Keratinocyte (primary cell): Measurements from ENCODE around the gene GLG1. TPM values are rescaled to one million over a fixed set of nuclear protein-coding genes. Genes with fewer than 3 reads are reported as not detected.

Experiments
- DNase-seq: peaks from one replicate; pipeline ENCODE4 v3.0.0-alpha.2; 2011; ENCODE audit warnings: low read depth, missing footprints, low spot score
- FAIRE-seq: peaks from 2 replicates; lab custom pipeline; 2011; peaks lifted over from hg19 to GRCh38; lab: Jason Lieb, UNC
- H2AFZ ChIP-seq: 2 replicates; pipeline ENCODE4 v1.6.0; 2012; ENCODE audit warnings: low read length, control low read depth, inconsistent platforms; ENCODE audit not compliant: control insufficient read depth
- H3K27ac ChIP-seq: 2 replicates; pipeline ENCODE4 v1.5.1; 2011; ENCODE audit warnings: low read length; ENCODE audit not compliant: control insufficient read depth, insufficient read depth
- H3K27me3 ChIP-seq: 3 replicates; pipeline ENCODE4 v1.6.0; 2011; ENCODE audit warnings: low read length; ENCODE audit not compliant: control insufficient read depth, insufficient read depth; ENCODE audit errors: extremely low read depth
- H3K36me3 ChIP-seq, 2 experiments: 2 replicates in 1 of 2; 3 replicates in 1 of 2; pipeline ENCODE4 v1.5.1; 2011; ENCODE audit warnings: low read length in 2 of 2, mild to moderate bottlenecking in 1 of 2; ENCODE audit not compliant: control insufficient read depth in 2 of 2, insufficient read depth in 2 of 2; ENCODE audit errors: extremely low read depth in 1 of 2
- H3K4me1 ChIP-seq: 3 replicates; pipeline ENCODE4 v1.5.1; 2011; ENCODE audit warnings: low read length; ENCODE audit not compliant: control insufficient read depth, insufficient read depth; ENCODE audit errors: extremely low read depth
- H3K4me2 ChIP-seq: 3 replicates; pipeline ENCODE4 v1.6.0; 2011; ENCODE audit warnings: low read depth, low read length; ENCODE audit not compliant: control insufficient read depth, insufficient read depth; ENCODE audit errors: extremely low read depth
- H3K4me3 ChIP-seq, 3 experiments: fragments of 200-600 bp in 1 of 3; sonication (generic) in 1 of 3; 2 replicates in 2 of 3; 3 replicates in 1 of 3; pipeline ENCODE4 v1.5.1; 2011 to 2016; ENCODE audit warnings: low read length in 3 of 3, mild to moderate bottlenecking in 3 of 3, control low read depth in 2 of 3, inconsistent platforms in 1 of 3, low read depth in 1 of 3, mixed read lengths in 1 of 3, mixed run types in 1 of 3, moderate library complexity in 1 of 3; ENCODE audit not compliant: control insufficient read depth in 2 of 3, insufficient read depth in 2 of 3; ENCODE audit errors: extremely low read depth in 1 of 3
- H3K79me2 ChIP-seq: 2 replicates; pipeline ENCODE4 v1.6.0; 2012; ENCODE audit warnings: low read length; ENCODE audit not compliant: control insufficient read depth, insufficient read depth
- H3K9ac ChIP-seq: 3 replicates; pipeline ENCODE4 v1.6.0; 2011; ENCODE audit warnings: low read length; ENCODE audit not compliant: control insufficient read depth, insufficient read depth; ENCODE audit errors: extremely low read depth
- H3K9me1 ChIP-seq: 3 replicates; pipeline ENCODE4 v1.6.0; 2011; ENCODE audit warnings: low read length; ENCODE audit not compliant: control insufficient read depth, insufficient read depth; ENCODE audit errors: extremely low read depth
- H3K9me3 ChIP-seq: 2 replicates; pipeline ENCODE4 v1.5.1; 2012; ENCODE audit warnings: low read depth, low read length; ENCODE audit not compliant: control insufficient read depth
- H4K20me1 ChIP-seq: 3 replicates; pipeline ENCODE4 v1.6.0; 2011; ENCODE audit warnings: low read length; ENCODE audit not compliant: control insufficient read depth, insufficient read depth; ENCODE audit errors: extremely low read depth
- EZH2 ChIP-seq: IDR thresholded peaks from one replicate; pipeline ENCODE4 v1.6.1; 2012; ENCODE audit warnings: inconsistent platforms, mild to moderate bottlenecking, low read length, moderate library complexity
- dilution Hi-C: fragments of 300-500 bp; cut with MboI; formaldehyde crosslinking; loops from one replicate; pipeline ENCODE4 v1.7.0; 2020; ENCODE audit warnings: low sequenced_read_pairs; ENCODE audit not compliant: extremely low pct_ligation_motif_present
- polyA plus RNA-seq, 5 experiments: library from polyadenylated mRNA; depleted of rRNA in 3 of 5; stranded (reverse) in 3 of 5; stranded (forward) in 1 of 5; unstranded in 1 of 5; fragments of >200 nt; gene quantifications; 1 replicate in 1 of 5; 2 replicates in 3 of 5; 3 replicates in 1 of 5; pipeline versions ENCODE4 v1.2.1 to v1.2.3, GENCODE V29; 2011 to 2012; ENCODE audit warnings: missing spikeins in 2 of 5, low read depth in 1 of 5, low replicate concordance in 1 of 5
- TF ChIP-seq, protein P1 (sequence below), 3 experiments: IDR thresholded peaks in 1 of 3; conservative IDR thresholded peaks in 1 of 3; optimal IDR thresholded peaks in 1 of 3; 2 replicates in 2 of 3; 3 replicates in 1 of 3; pipeline versions ENCODE3 to v1.5.1; 2011; ENCODE audit warnings: low read length in 3 of 3, mild to moderate bottlenecking in 3 of 3, moderate library complexity in 2 of 3, control low read depth in 1 of 3, inconsistent platforms in 1 of 3; ENCODE audit not compliant: insufficient read depth in 2 of 3; ENCODE audit errors: extremely low read depth in 1 of 3

The GLG1 gene
- polyA plus RNA-seq, 1 donor (not counting 4 experiments of a cell fraction or from before 2014, with no cell fraction given), result 63.6 TPM

DNA sequence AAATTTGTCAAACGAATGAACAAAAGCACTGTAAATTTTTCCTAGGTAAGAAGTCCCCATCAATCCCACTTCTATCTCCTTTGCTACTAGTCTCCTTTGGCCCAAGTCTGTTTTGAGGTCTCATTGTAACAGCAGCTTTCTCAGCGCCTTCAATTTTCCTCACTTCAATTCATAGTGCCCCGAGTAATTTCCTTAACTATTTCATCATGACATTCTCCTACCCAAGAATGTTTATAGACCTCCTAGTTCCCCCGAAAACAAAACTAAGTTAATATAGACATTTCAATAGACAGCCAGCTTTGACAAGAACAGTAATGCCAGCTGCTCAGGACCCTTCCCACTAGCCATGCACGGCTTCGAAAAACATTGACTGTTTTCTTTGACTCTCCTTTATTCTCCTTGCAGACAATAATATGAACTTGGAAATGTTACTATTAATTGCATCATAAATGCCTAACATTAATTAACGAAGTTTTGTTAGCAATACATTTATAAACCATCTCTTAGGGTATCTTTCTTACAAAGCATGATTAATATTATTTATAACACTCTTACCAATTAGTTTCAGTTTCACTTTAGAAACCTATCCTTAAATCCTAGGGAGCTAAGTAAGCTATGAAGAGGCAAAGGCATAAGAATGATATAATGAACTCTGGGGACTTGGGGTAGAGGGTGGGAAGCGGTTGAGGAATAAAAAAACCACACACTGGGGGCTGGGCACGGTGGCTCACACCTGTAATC lies 22.8 kb downstream of the GLG1 start:
- Histone ChIP-seq H3K9ac (no peak overlapping the region), H3K79me2 (peaks cover 86% of the 10 kb centered on the region), H3K4me3 (no peak overlapping the region), H3K4me2 (no peak overlapping the region), H3K9me1 (no peaks in the 10 kb centered on the region), H3K27ac (no peak overlapping the region), H3K4me1 (peaks cover under 1% of the 10 kb centered on the region), H3K27me3 (no peaks in the 10 kb centered on the region), H4K20me1 (no peaks in the 10 kb centered on the region), H3K9me3 (no peaks in the 10 kb centered on the region), H3K36me3 (no peaks in the 10 kb centered on the region), H2AFZ (no peak overlapping the region)
- DNase-seq (no peak), FAIRE-seq (no peak)
- dilution Hi-C loops, result no loop called here
- TF ChIP-seq, protein P1, sequence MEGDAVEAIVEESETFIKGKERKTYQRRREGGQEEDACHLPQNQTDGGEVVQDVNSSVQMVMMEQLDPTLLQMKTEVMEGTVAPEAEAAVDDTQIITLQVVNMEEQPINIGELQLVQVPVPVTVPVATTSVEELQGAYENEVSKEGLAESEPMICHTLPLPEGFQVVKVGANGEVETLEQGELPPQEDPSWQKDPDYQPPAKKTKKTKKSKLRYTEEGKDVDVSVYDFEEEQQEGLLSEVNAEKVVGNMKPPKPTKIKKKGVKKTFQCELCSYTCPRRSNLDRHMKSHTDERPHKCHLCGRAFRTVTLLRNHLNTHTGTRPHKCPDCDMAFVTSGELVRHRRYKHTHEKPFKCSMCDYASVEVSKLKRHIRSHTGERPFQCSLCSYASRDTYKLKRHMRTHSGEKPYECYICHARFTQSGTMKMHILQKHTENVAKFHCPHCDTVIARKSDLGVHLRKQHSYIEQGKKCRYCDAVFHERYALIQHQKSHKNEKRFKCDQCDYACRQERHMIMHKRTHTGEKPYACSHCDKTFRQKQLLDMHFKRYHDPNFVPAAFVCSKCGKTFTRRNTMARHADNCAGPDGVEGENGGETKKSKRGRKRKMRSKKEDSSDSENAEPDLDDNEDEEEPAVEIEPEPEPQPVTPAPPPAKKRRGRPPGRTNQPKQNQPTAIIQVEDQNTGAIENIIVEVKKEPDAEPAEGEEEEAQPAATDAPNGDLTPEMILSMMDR (optimal IDR thresholded peaks at IDR 0.05 in 1 of 3, IDR thresholded peaks at IDR 0.05 in 1 of 3, conservative IDR thresholded peaks at IDR 0.05 in 1 of 3; ENCODE audit: extremely low read depth in 1 of 3, insufficient read depth in 2 of 3, low read length in 3 of 3), result no peak
- no peak for TF ChIP-seq EZH2

- Histone ChIP-seq H3K4me3 (no peak overlapping the region), H3K27ac (no peak overlapping the region), H3K9me3 (no peaks in the 10 kb centered on the region), H4K20me1 (no peaks in the 10 kb centered on the region), H2AFZ (no peak overlapping the region), H3K79me2 (peaks cover 84% of the 10 kb centered on the region), H3K36me3 (no peaks in the 10 kb centered on the region), H3K27me3 (no peaks in the 10 kb centered on the region), H3K9me1 (no peaks in the 10 kb centered on the region), H3K9ac (no peak overlapping the region), H3K4me1 (peaks cover 12% of the 10 kb centered on the region), H3K4me2 (no peak overlapping the region)
- FAIRE-seq (no peak), DNase-seq (no peak)
- no peak for TF ChIP-seq EZH2
- dilution Hi-C loops, result no loop called here
Measured at GRCh38 chr16:74582970-74583369, 23.9 kb downstream of the GLG1 start.
